HG03066 (cell line): ENCODE measurements around the gene HOXB1.

ENCODE experiments used
- ATAC-seq: cut with Tn5 transposase; IDR thresholded peaks from one replicate; pipeline ENCODE4 v1.9.1; 2021; ENCODE audit warnings: low read depth; ENCODE audit not compliant: unreplicated experiment

The HOXB1 gene

GRCh38 chr17:48567646-48568354 lies 37.0 kb upstream of the HOXB1 start:
- ATAC-seq: no peak

GRCh38 chr17:48567209-48567608 lies 36.4 kb upstream of the HOXB1 start:
- no peak for ATAC-seq

- no peak for ATAC-seq
Measured at GRCh38 chr17:48566717-48567116, 35.9 kb upstream of the HOXB1 start.

GRCh38 chr17:48565925-48566710 lies 35.3 kb upstream of the HOXB1 start:
- no peak for ATAC-seq

- ATAC-seq: no peak
Measured at GRCh38 chr17:48565022-48565554, 34.3 kb upstream of the HOXB1 start.

GRCh38 chr17:48564188-48565021 lies 33.6 kb upstream of the HOXB1 start:
- ATAC-seq: no peak

GRCh38 chr17:48563867-48564187 lies 33.0 kb upstream of the HOXB1 start:
- no peak for ATAC-seq

- no peak for ATAC-seq
Measured at GRCh38 chr17:48563385-48563838, 32.6 kb upstream of the HOXB1 start.

GRCh38 chr17:48562934-48563333 lies 32.1 kb upstream of the HOXB1 start:
- no peak for ATAC-seq

- no peak for ATAC-seq
Measured at GRCh38 chr17:48561884-48562810, 31.3 kb upstream of the HOXB1 start.

- no peak for ATAC-seq
Measured at GRCh38 chr17:48559840-48560817, 29.3 kb upstream of the HOXB1 start.

- no peak for ATAC-seq
Measured at GRCh38 chr17:48559122-48559839, 28.5 kb upstream of the HOXB1 start.

- ATAC-seq: no peak
Measured at GRCh38 chr17:48558831-48559121, 28.0 kb upstream of the HOXB1 start.

GRCh38 chr17:48558057-48558830 lies 27.4 kb upstream of the HOXB1 start:
- no peak for ATAC-seq

GRCh38 chr17:48556576-48557401 lies 26.0 kb upstream of the HOXB1 start:
- ATAC-seq: no peak

GRCh38 chr17:48556229-48556575 lies 25.4 kb upstream of the HOXB1 start:
- no peak for ATAC-seq
